GM12878 (cell line): Measurements from ENCODE around the gene ADAMTS13.

Experiments used
- CHD2 ChIP-seq: IDR thresholded peaks from 2 replicates; pipeline ENCODE4 v1.6.1; 2011; ENCODE audit warnings: low read depth, low read length, improper control_type of control experiment, borderline replicate concordance
- CREB1 ChIP-seq: IDR thresholded peaks from 2 replicates; pipeline ENCODE4 v1.6.1; 2012; ENCODE audit warnings: low read depth, mild to moderate bottlenecking, inconsistent platforms
- CTCF ChIP-seq, 3 experiments: IDR thresholded peaks in 2 of 3; conservative IDR thresholded peaks in 1 of 3; 2 replicates each; pipeline ENCODE4 v1.5.1; 2011; ENCODE audit warnings: low read depth in 3 of 3, low read length in 3 of 3, mild to moderate bottlenecking in 3 of 3, control low read depth in 2 of 3, moderate library complexity in 2 of 3, inconsistent platforms in 1 of 3, mixed read lengths in 1 of 3; ENCODE audit not compliant: control insufficient read depth in 2 of 3, insufficient read depth in 1 of 3; ENCODE audit errors: extremely low read depth in 1 of 3
- EP300 ChIP-seq, 2 experiments: fragments of 150-350 bp in 1 of 2; IDR thresholded peaks; 2 replicates each; pipeline ENCODE4 v1.6.1; 2011 to 2012; ENCODE audit warnings: low read depth in 2 of 2, low read length in 2 of 2, borderline replicate concordance in 1 of 2, improper control_type of control experiment in 1 of 2, inconsistent platforms in 1 of 2; ENCODE audit not compliant: control insufficient read depth in 1 of 2
- HSF1 ChIP-seq: fragments of 150-350 bp; IDR thresholded peaks from 2 replicates; pipeline ENCODE4 v1.6.1; 2014; ENCODE audit warnings: mild to moderate bottlenecking, low read depth, low read length
- POLR2A ChIP-seq: IDR thresholded peaks from 2 replicates; pipeline ENCODE4 v1.6.1; 2011; ENCODE audit warnings: low read depth, mild to moderate bottlenecking, low read length
- RAD21 ChIP-seq: IDR thresholded peaks from 2 replicates; pipeline ENCODE4 v1.6.1; 2011; ENCODE audit warnings: mild to moderate bottlenecking, low read depth, low read length, moderate library complexity; ENCODE audit not compliant: insufficient read depth
- RCOR1 ChIP-seq: conservative IDR thresholded peaks from 2 replicates; pipeline ENCODE4 v1.6.1; 2012; ENCODE audit warnings: low read depth, low read length, improper control_type of control experiment
- RFX5 ChIP-seq: IDR thresholded peaks from 2 replicates; pipeline ENCODE4 v1.6.1; 2011; ENCODE audit warnings: low read depth, low read length, improper control_type of control experiment
- SUPT20H ChIP-seq: IDR thresholded peaks from 2 replicates; pipeline ENCODE4 v1.6.1; 2011; ENCODE audit warnings: low read depth, mild to moderate bottlenecking, low read length, moderate library complexity, borderline replicate concordance; ENCODE audit not compliant: control insufficient read depth
- USF2 ChIP-seq: IDR thresholded peaks from 2 replicates; pipeline ENCODE4 v1.6.1; 2011; ENCODE audit warnings: low read depth, low read length, improper control_type of control experiment, borderline replicate concordance

GRCh38 chr9:133375724-133376654 is 46.2 kb upstream of the ADAMTS13 start, which contains the start of the genes STKLD1 and SURF4:
- TF ChIP-seq RAD21 (no peak), RFX5 (no peak), CREB1 (peak; percentile 68; the same call in 1 of the 2 replicates), HSF1 (no peak), POLR2A (peak; percentile 97), CHD2 (no peak), RCOR1 (no peak), SUPT20H (no peak), EP300 (IDR thresholded peaks at IDR 0.05; ENCODE audit: borderline replicate concordance in 1 of 2, control insufficient read depth in 1 of 2, low read depth in 2 of 2, low read length in 2 of 2) (no peak), CTCF (IDR thresholded peaks at IDR 0.05 in 2 of 3, conservative IDR thresholded peaks at IDR 0.05 in 1 of 3; ENCODE audit: control insufficient read depth in 2 of 3, extremely low read depth in 1 of 3, insufficient read depth in 1 of 3, low read depth in 3 of 3, low read length in 3 of 3) (no peak), USF2 (no peak)
